ENCODE data around the gene TNFRSF19. TPM values are rescaled to one million over a fixed set of nuclear protein-coding genes. Genes with fewer than 3 reads are reported as not detected.

TNFRSF19 gene
- total and polyA plus RNA-seq, 2 of the 8 experiments (the other 6 are each of a cell fraction or from before 2014, with no cell fraction given): 0.50 to 0.95 TPM

- FAIRE-seq: no peak
- no peak overlapping the region for H2BK12ac ChIP-seq (ENCODE audit: low read depth, low read length)
- no peak for TF ChIP-seq BACH1 (IDR thresholded peaks at IDR 0.05; ENCODE audit: low read length)
- TF ChIP-seq RNF2 (IDR thresholded peaks at IDR 0.05; ENCODE audit: borderline replicate concordance, low read depth, low read length, missing control alignments, poor library complexity, severe bottlenecking): no peak
- no peak for TF ChIP-seq HDAC6 (IDR thresholded peaks at IDR 0.05; ENCODE audit: low read depth, low read length)
- no peak for TF ChIP-seq KDM1A (IDR thresholded peaks at IDR 0.05; ENCODE audit: borderline replicate concordance, low read length)
- TF ChIP-seq CREB1 (IDR thresholded peaks at IDR 0.05): no peak
- TF ChIP-seq CTBP2 (IDR thresholded peaks at IDR 0.05; ENCODE audit: borderline replicate concordance, insufficient read depth, insufficient read length, low read length): no peak
- no peak for TF ChIP-seq ATF2 (IDR thresholded peaks at IDR 0.05; ENCODE audit: low read length)
- TF ChIP-seq POU5F1 (IDR thresholded peaks at IDR 0.05; ENCODE audit: low read depth, low read length): no peak
- no peak for TF ChIP-seq POLR2AphosphoS5 (IDR thresholded peaks at IDR 0.05; ENCODE audit: low read depth, low read length)
- no peak for TF ChIP-seq ASH2L (IDR thresholded peaks at IDR 0.05; ENCODE audit: low read length)
Measured at GRCh38 chr13:23620211-23620610, 50.0 kb downstream of the TNFRSF19 start.

More at GRCh38 chr13:23620211-23620610, 50.0 kb downstream of the TNFRSF19 start:
- Histone ChIP-seq H4K8ac (ENCODE audit: extremely low read depth, insufficient read depth, low read length) (no peak overlapping the region), H2BK20ac (ENCODE audit: low read length) (no peak overlapping the region), H2AK5ac (ENCODE audit: low read depth, low read length) (no peak overlapping the region), H3K79me1 (ENCODE audit: low read depth, low read length) (no peaks in the 10 kb centered on the region), H2BK120ac (replicated peaks; ENCODE audit: low read depth, low read length) (no peak overlapping the region), H3K14ac (ENCODE audit: insufficient read length) (no peak overlapping the region), H3K18ac (ENCODE audit: extremely low read depth, low read length) (no peak overlapping the region), H3K4me1 (replicated peaks in 1 of 4; ENCODE audit: control insufficient read depth in 3 of 4, insufficient read depth in 4 of 4, low read length in 3 of 4) (peaks cover 0 to 5% (median 4%) of the 10 kb centered on the region in 4 experiments; a peak in 3 of 7 replicates), H3K4ac (replicated peaks; ENCODE audit: insufficient read length, low read depth, low read length) (no peak overlapping the region), H2BK15ac (ENCODE audit: low read length) (no peak overlapping the region), H3K36me3 (ENCODE audit: control insufficient read depth in 2 of 4, insufficient read depth in 4 of 4, low read length in 3 of 4) (no peaks in the 10 kb centered on the region; a peak in 1 of 8 replicates), H3K4me3 (ENCODE audit: extremely low read depth in 1 of 4, insufficient read depth in 2 of 4, low read depth in 3 of 4, low read length in 4 of 4) (no peak overlapping the region), H3K79me2 (ENCODE audit: control insufficient read depth in 1 of 2, insufficient read depth in 2 of 2, low read length in 2 of 2) (no peaks in the 10 kb centered on the region), H3K23ac (ENCODE audit: insufficient read length) (no peak overlapping the region), H3K27ac (ENCODE audit: low read depth, low read length) (no peak overlapping the region), H3K4me2 (ENCODE audit: insufficient read depth in 1 of 2, low read depth in 2 of 2, low read length in 2 of 2) (no peak overlapping the region), H3K23me2 (ENCODE audit: low read depth, low read length) (no peaks in the 10 kb centered on the region), H3K9me3 (ENCODE audit: insufficient read depth in 2 of 2, low read depth in 1 of 2, low read length in 1 of 2) (no peaks in the 10 kb centered on the region), H3K9ac (replicated peaks in 1 of 4; ENCODE audit: extremely low read depth in 1 of 4, low read depth in 3 of 4, low read length in 3 of 4) (no peak overlapping the region), H2AFZ (ENCODE audit: low read length) (no peak overlapping the region), H2BK5ac (ENCODE audit: low read depth, low read length) (no peak overlapping the region), H3K27me3 (replicated peaks in 1 of 4; ENCODE audit: control insufficient read depth in 3 of 4, extremely low read depth in 1 of 4, insufficient read depth in 3 of 4, low read length in 3 of 4) (no peaks in the 10 kb centered on the region), H3K56ac (replicated peaks; ENCODE audit: insufficient read length, low read depth, low read length) (no peak overlapping the region), H4K20me1 (replicated peaks in 1 of 2; ENCODE audit: control insufficient read depth in 1 of 2, insufficient read depth in 2 of 2, low read length in 2 of 2) (no peaks in the 10 kb centered on the region), H4K91ac (replicated peaks; ENCODE audit: insufficient read length, low read length) (no peak overlapping the region), H4K5ac (ENCODE audit: insufficient read length, low read depth, low read length) (no peak overlapping the region)
- DNase-seq (ENCODE audit: low read depth in 1 of 2, low spot score in 2 of 2): no peak
- POLR2A ChIA-PET (ENCODE audit: partially characterized antibody): no interaction called here
- WGBS, 2 experiments (ENCODE audit: extremely low coverage in 1 of 2, insufficient coverage in 1 of 2, insufficient read length in 1 of 2, insufficient replicate concordance in 2 of 2, low coverage in 1 of 2, low lambda C conversion rate in 2 of 2, missing lambda C conversion rate in 1 of 2): 87% methylated on average over 5 of the region's 5 CpGs; no CpG with 5 or more reads in 1 of the 2 experiments
- CTCF ChIA-PET (ENCODE audit: partially characterized antibody): interaction anchor here (0.8 to 1.2 kb wide), 2 partner anchors 8 to 47 kb away, joined by 4 to 5 read pairs; no protein-coding TSS in a partner anchor
